NK-92 (cell line): ENCODE measurements around the gene OR8K5.
"Not testable (repeated sequence)": the region's sequence is repeated elsewhere in the genome, so short reads cannot be mapped to it uniquely, and the experiment has no call there.

Experiments
- DNase-seq: peaks from one replicate; lab custom pipeline; 2025; ENCODE audit not compliant: unreplicated experiment; lab: John Stamatoyannopoulos, UW

Gene OR8K5

GRCh38 chr11:56160217-56160616 is at the start of gene OR8K5:
TSS of gene OR8K5 (minus strand) at chr11:56160317. CDS start at chr11:56160317, 0 bp downstream.
- no peak for DNase-seq

GRCh38 chr11:56207790-56208189 is 47.7 kb upstream of the OR8K5 start:
- no peak for DNase-seq

- no peak for DNase-seq
Measured at GRCh38 chr11:56197367-56197766, 37.2 kb upstream of the OR8K5 start.

- DNase-seq: no peak
Measured at GRCh38 chr11:56196705-56197104, 36.6 kb upstream of the OR8K5 start.

- DNase-seq: no peak
Measured at GRCh38 chr11:56188602-56189001, 28.5 kb upstream of the OR8K5 start.

- no peak for DNase-seq
Measured at GRCh38 chr11:56183459-56183858, 23.3 kb upstream of the OR8K5 start.

GRCh38 chr11:56176318-56176717 is 16.2 kb upstream of the OR8K5 start, which contains the start of gene OR5J2:
TSS of gene OR5J2 (plus strand) at chr11:56176618. CDS start at chr11:56176618, 0 bp downstream.
- DNase-seq: no peak

GRCh38 chr11:56172256-56172830 is 12.2 kb upstream of the OR8K5 start:
- no peak for DNase-seq

- no peak for DNase-seq
Measured at GRCh38 chr11:56163804-56164203, 3.7 kb upstream of the OR8K5 start.

GRCh38 chr11:56152333-56152732 is 7.8 kb downstream of the OR8K5 start:
- no peak for DNase-seq

GRCh38 chr11:56151376-56151775 is 8.7 kb downstream of the OR8K5 start:
- DNase-seq: no peak

GRCh38 chr11:56143681-56144080 is 16.4 kb downstream of the OR8K5 start:
- DNase-seq: not testable (repeated sequence)

- no peak for DNase-seq
Measured at GRCh38 chr11:56140151-56140661, 19.9 kb downstream of the OR8K5 start, which contains the start of gene OR8J3. TSS of gene OR8J3 (minus strand) at chr11:56140201. CDS start at chr11:56137718, 2,483 bp downstream.

GRCh38 chr11:56122073-56122472 is 38.0 kb downstream of the OR8K5 start, which contains the start of gene OR8H3:
TSS of gene OR8H3 (plus strand) at chr11:56122373. CDS start at chr11:56122373, 0 bp downstream.
- DNase-seq: no peak
